Fibroblast of lung (primary cell): Measurements from ENCODE around the gene SUPT4H1. TPM values are rescaled to one million over a fixed set of nuclear protein-coding genes. Genes with fewer than 3 reads are reported as not detected.

Experiments used
- DNase-seq, 2 donors: peaks; one replicate each; pipeline versions ENCODE4 v3.0.0 to v3.0.0-alpha.2; 2010; ENCODE audit warnings: low read depth in 2 of 2
- H2AFZ ChIP-seq: 2 replicates; pipeline ENCODE4 v1.5.1; 2012; ENCODE audit warnings: low read length, control low read depth, inconsistent platforms
- H3K27ac ChIP-seq: 2 replicates; pipeline ENCODE4 v1.5.1; 2011; ENCODE audit warnings: low read length, control low read depth; ENCODE audit not compliant: insufficient read depth
- H3K27me3 ChIP-seq: 2 replicates; pipeline ENCODE4 v1.5.1; 2011; ENCODE audit warnings: mild to moderate bottlenecking, low read length; ENCODE audit not compliant: control insufficient read depth, insufficient read depth
- H3K36me3 ChIP-seq: 2 replicates; pipeline ENCODE4 v1.5.1; 2011; ENCODE audit warnings: low read length; ENCODE audit not compliant: control insufficient read depth, insufficient read depth
- H3K4me1 ChIP-seq: 2 replicates; pipeline ENCODE4 v1.5.1; 2011; ENCODE audit warnings: low read length; ENCODE audit not compliant: control insufficient read depth, insufficient read depth; ENCODE audit errors: extremely low read depth
- H3K4me2 ChIP-seq: 2 replicates; pipeline ENCODE4 v1.5.1; 2011; ENCODE audit warnings: low read length, control low read depth; ENCODE audit not compliant: insufficient read depth; ENCODE audit errors: extremely low read depth
- H3K4me3 ChIP-seq, 4 experiments: fragments of 200-600 bp in 1 of 4; sonication (generic) in 1 of 4; replicated peaks in 1 of 4; 2 replicates each; pipeline ENCODE4 v1.5.1; 2011 to 2016; ENCODE audit warnings: low read length in 4 of 4, low read depth in 3 of 4, mild to moderate bottlenecking in 3 of 4, control low read depth in 2 of 4, inconsistent platforms in 1 of 4, mixed read lengths in 1 of 4; ENCODE audit not compliant: insufficient read depth in 1 of 4; ENCODE audit errors: control extremely low read depth in 1 of 4
- H3K79me2 ChIP-seq: 2 replicates; pipeline ENCODE4 v1.5.1; 2012; ENCODE audit warnings: mild to moderate bottlenecking, low read length, inconsistent platforms; ENCODE audit not compliant: control insufficient read depth, insufficient read depth
- H3K9ac ChIP-seq: 2 replicates; pipeline ENCODE4 v1.5.1; 2011; ENCODE audit warnings: mild to moderate bottlenecking, low read length, control low read depth; ENCODE audit not compliant: insufficient read depth
- H3K9me3 ChIP-seq: 2 replicates; pipeline ENCODE4 v1.5.1; 2012; ENCODE audit warnings: low read depth, low read length; ENCODE audit not compliant: control insufficient read depth, insufficient read depth
- H4K20me1 ChIP-seq: 2 replicates; pipeline ENCODE4 v1.5.1; 2011; ENCODE audit warnings: low read length; ENCODE audit not compliant: control insufficient read depth, insufficient read depth; ENCODE audit errors: extremely low read depth
- EZH2 ChIP-seq: IDR thresholded peaks from 2 replicates; pipeline ENCODE4 v1.5.1; 2012; ENCODE audit warnings: low read length, control low read depth, mild to moderate bottlenecking; ENCODE audit errors: missing control alignments
- polyA plus RNA-seq, 2 donors: library from polyadenylated mRNA; depleted of rRNA in 1 of 2; stranded (reverse) in 1 of 2; unstranded in 1 of 2; fragments of >200 nt; gene quantifications; 2 replicates each; pipeline ENCODE4 v1.2.1, GENCODE V29; 2011 to 2012; ENCODE audit warnings: missing spikeins in 1 of 2
- total RNA-seq: library from RNA; depleted of rRNA; stranded (reverse); fragments of >200 nt; gene quantifications from 2 replicates; pipeline ENCODE4 v1.2.1, GENCODE V29; 2014
- TF ChIP-seq, protein P1 (sequence below), 2 donors: IDR thresholded peaks in 1 of 2; conservative IDR thresholded peaks in 1 of 2; 1 replicate in 1 of 2; 2 replicates in 1 of 2; pipeline ENCODE4 v1.5.1; 2011 to 2012; ENCODE audit warnings: low read length in 2 of 2, control low read depth in 1 of 2, inconsistent platforms in 1 of 2, low read depth in 1 of 2, mild to moderate bottlenecking in 1 of 2

SUPT4H1 gene
- total and polyA plus RNA-seq, 2 donors (not counting 1 experiment from before 2014, with no cell fraction given): 41.9 to 207 TPM

DNA sequence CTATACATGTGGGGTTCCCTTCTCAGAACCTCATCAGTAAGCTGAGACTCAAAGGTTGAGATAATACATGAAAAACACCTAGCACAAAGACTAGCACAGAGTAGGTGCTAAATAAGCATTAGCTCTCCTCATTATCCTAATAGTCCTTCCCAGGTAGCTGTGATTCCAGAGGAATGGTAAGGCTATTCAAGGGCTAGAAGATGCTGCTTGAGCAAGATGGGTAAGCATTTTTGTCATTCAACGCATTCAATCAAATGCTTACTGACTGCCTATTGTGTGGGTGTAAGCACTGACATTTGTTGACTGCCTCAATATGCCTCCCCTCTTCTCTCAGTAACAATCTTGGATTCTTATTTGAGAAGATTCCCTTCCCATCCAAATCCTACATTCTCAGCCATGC, 4.0 kb downstream of the SUPT4H1 start:
- H3K4me2 ChIP-seq: no peak overlapping the region
- H3K27me3 ChIP-seq: no peaks in the 10 kb centered on the region
- H3K27ac ChIP-seq: no peak overlapping the region
- peaks cover 20% of the 10 kb centered on the region for H3K36me3 ChIP-seq
- H3K4me3 ChIP-seq: no peak overlapping the region
- H4K20me1 ChIP-seq: no peaks in the 10 kb centered on the region
- H3K9me3 ChIP-seq: no peaks in the 10 kb centered on the region
- no peak overlapping the region for H3K9ac ChIP-seq
- H3K79me2 ChIP-seq: peaks cover 11% of the 10 kb centered on the region
- peaks cover 4% of the 10 kb centered on the region for H3K4me1 ChIP-seq
- no peak overlapping the region for H2AFZ ChIP-seq
- TF ChIP-seq, protein P1, sequence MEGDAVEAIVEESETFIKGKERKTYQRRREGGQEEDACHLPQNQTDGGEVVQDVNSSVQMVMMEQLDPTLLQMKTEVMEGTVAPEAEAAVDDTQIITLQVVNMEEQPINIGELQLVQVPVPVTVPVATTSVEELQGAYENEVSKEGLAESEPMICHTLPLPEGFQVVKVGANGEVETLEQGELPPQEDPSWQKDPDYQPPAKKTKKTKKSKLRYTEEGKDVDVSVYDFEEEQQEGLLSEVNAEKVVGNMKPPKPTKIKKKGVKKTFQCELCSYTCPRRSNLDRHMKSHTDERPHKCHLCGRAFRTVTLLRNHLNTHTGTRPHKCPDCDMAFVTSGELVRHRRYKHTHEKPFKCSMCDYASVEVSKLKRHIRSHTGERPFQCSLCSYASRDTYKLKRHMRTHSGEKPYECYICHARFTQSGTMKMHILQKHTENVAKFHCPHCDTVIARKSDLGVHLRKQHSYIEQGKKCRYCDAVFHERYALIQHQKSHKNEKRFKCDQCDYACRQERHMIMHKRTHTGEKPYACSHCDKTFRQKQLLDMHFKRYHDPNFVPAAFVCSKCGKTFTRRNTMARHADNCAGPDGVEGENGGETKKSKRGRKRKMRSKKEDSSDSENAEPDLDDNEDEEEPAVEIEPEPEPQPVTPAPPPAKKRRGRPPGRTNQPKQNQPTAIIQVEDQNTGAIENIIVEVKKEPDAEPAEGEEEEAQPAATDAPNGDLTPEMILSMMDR (conservative IDR thresholded peaks at IDR 0.05 in 1 of 2, IDR thresholded peaks at IDR 0.05 in 1 of 2; ENCODE audit: low read depth in 1 of 2, low read length in 2 of 2): no peak
- TF ChIP-seq EZH2: no peak
- DNase-seq: no peak

DNA sequence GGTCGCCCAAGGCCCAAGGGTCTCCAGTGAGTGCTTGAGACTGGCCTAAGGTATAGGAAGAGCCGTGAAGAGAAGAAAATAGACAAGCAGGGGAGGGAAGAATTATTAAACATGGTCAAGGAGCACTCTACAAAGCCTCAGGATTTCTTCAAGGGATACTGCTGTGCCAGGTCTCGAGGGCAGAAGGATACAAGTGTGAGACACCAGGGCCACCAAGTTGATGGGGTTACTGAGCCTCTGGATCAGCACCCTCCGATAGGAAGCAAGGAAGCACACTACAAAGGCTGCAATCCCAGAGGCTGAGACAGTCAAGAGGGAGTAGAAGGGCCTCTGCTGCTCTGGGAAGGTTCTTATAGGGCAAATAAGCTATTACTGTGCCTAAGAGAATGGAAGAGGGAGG, 6.5 kb downstream of the SUPT4H1 start:
- Histone ChIP-seq H3K27me3 (no peaks in the 10 kb centered on the region), H3K36me3 (peaks cover 20% of the 10 kb centered on the region)

DNA sequence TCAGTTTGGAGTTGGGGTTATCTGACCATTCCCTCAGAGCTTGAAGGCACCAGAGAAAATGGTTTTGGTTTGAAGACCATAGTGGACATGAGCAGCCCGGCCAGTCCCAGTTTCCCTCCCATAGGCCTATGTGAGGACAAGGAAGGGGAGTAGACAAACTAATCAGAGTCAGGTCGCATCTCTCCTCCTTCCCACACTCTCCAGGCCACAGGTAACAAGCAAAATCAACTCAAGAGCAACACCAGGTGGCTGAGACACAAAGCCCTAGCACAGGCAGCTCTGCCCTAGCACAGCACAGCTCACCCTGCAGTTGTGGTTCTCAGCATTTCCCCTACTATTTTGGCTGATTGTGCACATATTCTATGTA, 7.2 kb downstream of the SUPT4H1 start:
- Histone ChIP-seq H3K79me2 (no peaks in the 10 kb centered on the region), H3K4me1 (no peaks in the 10 kb centered on the region), H4K20me1 (no peaks in the 10 kb centered on the region), H2AFZ (no peak overlapping the region), H3K27me3 (no peaks in the 10 kb centered on the region), H3K9me3 (no peaks in the 10 kb centered on the region), H3K4me2 (no peak overlapping the region), H3K9ac (no peak overlapping the region), H3K36me3 (peaks cover 20% of the 10 kb centered on the region), H3K4me3 (no peak overlapping the region), H3K27ac (no peak overlapping the region)
- TF ChIP-seq, protein P1 (conservative IDR thresholded peaks at IDR 0.05 in 1 of 2, IDR thresholded peaks at IDR 0.05 in 1 of 2; ENCODE audit: low read depth in 1 of 2, low read length in 2 of 2): no peak
- TF ChIP-seq EZH2: no peak
- no peak for DNase-seq

More for the DNA sequence above, 6.5 kb downstream of the SUPT4H1 start:
- Histone ChIP-seq H3K27ac (no peak overlapping the region), H3K9ac (no peak overlapping the region), H2AFZ (no peak overlapping the region), H4K20me1 (no peaks in the 10 kb centered on the region), H3K4me2 (no peak overlapping the region), H3K9me3 (no peaks in the 10 kb centered on the region), H3K4me1 (no peaks in the 10 kb centered on the region), H3K4me3 (no peak overlapping the region), H3K79me2 (no peaks in the 10 kb centered on the region)
- TF ChIP-seq EZH2: no peak
- TF ChIP-seq, protein P1 (conservative IDR thresholded peaks at IDR 0.05 in 1 of 2, IDR thresholded peaks at IDR 0.05 in 1 of 2; ENCODE audit: low read depth in 1 of 2, low read length in 2 of 2): no peak
- no peak for DNase-seq
